Measurements from ENCODE around the gene ZNF227. TPM values are rescaled to one million over a fixed set of nuclear protein-coding genes. Genes with fewer than 3 reads are reported as not detected.

The ZNF227 gene
- total RNA-seq, 1 donor: 18.6 TPM

- no peak overlapping the region for H3K4me3 ChIP-seq (ENCODE audit: low read depth, low read length)
- no peak for TF ChIP-seq CTCF (IDR thresholded peaks at IDR 0.05; ENCODE audit: insufficient read depth, low read depth, low read length)
- no peak for DNase-seq (ENCODE audit: low read depth)
These were observed 48.5 kb downstream of the ZNF227 start for GRCh38 chr19:44260695-44261446.

GRCh38 chr19:44277331-44277730, 65.0 kb downstream of the ZNF227 start:
- DNase-seq (ENCODE audit: low read depth): no peak
- no peak for TF ChIP-seq CTCF (IDR thresholded peaks at IDR 0.05; ENCODE audit: insufficient read depth, low read depth, low read length)
- H3K4me3 ChIP-seq (ENCODE audit: low read depth, low read length): no peak overlapping the region

- no peak for TF ChIP-seq CTCF (IDR thresholded peaks at IDR 0.05; ENCODE audit: insufficient read depth, low read depth, low read length)
- H3K4me3 ChIP-seq (ENCODE audit: low read depth, low read length): no peak overlapping the region
- DNase-seq (ENCODE audit: low read depth): no peak
These were observed 65.9 kb downstream of the ZNF227 start for GRCh38 chr19:44278181-44278690.

GRCh38 chr19:44280916-44281315, 68.6 kb downstream of the ZNF227 start:
- H3K4me3 ChIP-seq (ENCODE audit: low read depth, low read length): no peak overlapping the region
- no peak for DNase-seq (ENCODE audit: low read depth)
- no peak for TF ChIP-seq CTCF (IDR thresholded peaks at IDR 0.05; ENCODE audit: insufficient read depth, low read depth, low read length)

GRCh38 chr19:44282846-44283245, 70.5 kb downstream of the ZNF227 start:
- no peak for DNase-seq (ENCODE audit: low read depth)
- TF ChIP-seq CTCF (IDR thresholded peaks at IDR 0.05; ENCODE audit: insufficient read depth, low read depth, low read length): no peak
- H3K4me3 ChIP-seq (ENCODE audit: low read depth, low read length): no peak overlapping the region

GRCh38 chr19:44284968-44285367, 72.6 kb downstream of the ZNF227 start:
- no peak overlapping the region for H3K4me3 ChIP-seq (ENCODE audit: low read depth, low read length)
- no peak for TF ChIP-seq CTCF (IDR thresholded peaks at IDR 0.05; ENCODE audit: insufficient read depth, low read depth, low read length)
- DNase-seq (ENCODE audit: low read depth): peak; percentile 79

Other genes with a start within 250 kb of the ZNF227 start
- 5.8 and 10.8 TPM in 2 replicates for gene ZNF155, start 228.3 kb upstream of the ZNF227 start, total RNA-seq
- gene ZNF230, start 209.6 kb upstream of the ZNF227 start, total RNA-seq: 2.6 and 3.9 TPM in 2 replicates
- gene ZNF222, start 187.2 kb upstream of the ZNF227 start, total RNA-seq: 6.1 and 6.9 TPM in 2 replicates
- gene ZNF223, start 160.5 kb upstream of the ZNF227 start, total RNA-seq: 4.5 and 5.6 TPM in 2 replicates
- gene ZNF284, start 140.4 kb upstream of the ZNF227 start, total RNA-seq: 3.2 and 3.9 TPM in 2 replicates
- 20.0 and 28.9 TPM in 2 replicates for gene ZNF224, start 118.2 kb upstream of the ZNF227 start, total RNA-seq
- gene ZNF225, start 99.1 kb upstream of the ZNF227 start, total RNA-seq: 4.5 and 7.3 TPM in 2 replicates
- gene ZNF234, start 71.0 kb upstream of the ZNF227 start, total RNA-seq: 8.4 and 12.5 TPM in 2 replicates
- 15.5 and 21.2 TPM in 2 replicates for gene ZNF226, start 47.4 kb upstream of the ZNF227 start, total RNA-seq
- 0.32 and 2.2 TPM in 2 replicates for gene ZNF233, start 47.4 kb downstream of the ZNF227 start, total RNA-seq
- 4.8 and 8.2 TPM in 2 replicates for gene ZNF235, start 92.5 kb downstream of the ZNF227 start, total RNA-seq
- gene ZNF112, start 144.1 kb downstream of the ZNF227 start, total RNA-seq: 6.4 and 8.6 TPM in 2 replicates
- 1.6 and 3.9 TPM in 2 replicates for gene ZNF285, start 189.1 kb downstream of the ZNF227 start, total RNA-seq
- 12.6 and 13.4 TPM in 2 replicates for gene ZNF229, start 235.9 kb downstream of the ZNF227 start, total RNA-seq

Data from fibroblast of villous mesenchyme (primary cell).